Bronchial epithelial cell (primary cell): ENCODE measurements around the gene PACS1. TPM values are rescaled to one million over a fixed set of nuclear protein-coding genes. Genes with fewer than 3 reads are reported as not detected.
"Not testable (repeated sequence)": the region's sequence is repeated elsewhere in the genome, so short reads cannot be mapped to it uniquely, and the experiment has no call there.

Source experiments
- DNase-seq: peaks from one replicate; pipeline ENCODE4 v3.0.0-alpha.2; 2010; ENCODE audit warnings: low read depth
- FAIRE-seq: peaks from 2 replicates; lab custom pipeline; 2011; peaks lifted over from hg19 to GRCh38; lab: Jason Lieb, UNC
- H3K27me3 ChIP-seq: 2 replicates; pipeline ENCODE4 v1.5.1; 2011; ENCODE audit warnings: low read length; ENCODE audit not compliant: control insufficient read depth, insufficient read depth
- H3K36me3 ChIP-seq: 2 replicates; pipeline ENCODE4 v1.5.1; 2011; ENCODE audit warnings: low read length; ENCODE audit not compliant: control insufficient read depth, insufficient read depth
- H3K4me3 ChIP-seq: 2 replicates; pipeline ENCODE4 v1.5.1; 2011; ENCODE audit warnings: mild to moderate bottlenecking, low read depth, low read length, control low read depth
- total RNA-seq: library from RNA; depleted of rRNA; stranded (reverse); fragments of >200 nt; gene quantifications from 2 replicates; pipeline ENCODE4 v1.2.1, GENCODE V29; 2014
- TF ChIP-seq, protein P1 (sequence below): IDR thresholded peaks from 2 replicates; pipeline ENCODE4 v1.5.1; 2011; ENCODE audit warnings: mild to moderate bottlenecking, moderate library complexity, low read length, control low read depth, inconsistent platforms; ENCODE audit not compliant: insufficient read depth, severe bottlenecking

The PACS1 gene
- total RNA-seq, 1 donor from 2014 or later = 6.8 TPM

DNA sequence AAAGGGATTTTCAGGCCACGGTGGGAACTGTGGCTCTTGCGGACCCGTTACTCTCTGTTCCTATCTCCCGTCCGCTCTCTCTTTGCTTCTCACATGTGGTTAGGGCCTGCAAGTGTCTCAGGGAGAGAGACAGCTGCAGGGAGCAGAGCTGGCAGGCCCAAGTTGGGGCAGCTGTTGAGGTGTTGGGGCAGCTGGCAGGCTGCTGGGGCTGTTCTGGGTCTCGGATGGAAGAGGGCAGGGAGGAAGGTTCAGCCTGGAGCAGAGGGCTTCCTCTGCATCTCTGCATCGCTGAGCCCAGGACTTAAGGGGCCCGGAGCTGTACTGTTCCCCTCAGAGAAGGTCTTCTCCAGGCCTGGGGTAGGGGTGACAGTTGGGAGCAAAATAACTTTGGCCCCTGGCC is 205.3 kb downstream of the PACS1 start:
- Histone ChIP-seq H3K27me3 (no peaks in the 10 kb centered on the region), H3K36me3 (peaks cover 22% of the 10 kb centered on the region), H3K4me3 (no peak overlapping the region)
- no peak for DNase-seq
- TF ChIP-seq, protein P1, sequence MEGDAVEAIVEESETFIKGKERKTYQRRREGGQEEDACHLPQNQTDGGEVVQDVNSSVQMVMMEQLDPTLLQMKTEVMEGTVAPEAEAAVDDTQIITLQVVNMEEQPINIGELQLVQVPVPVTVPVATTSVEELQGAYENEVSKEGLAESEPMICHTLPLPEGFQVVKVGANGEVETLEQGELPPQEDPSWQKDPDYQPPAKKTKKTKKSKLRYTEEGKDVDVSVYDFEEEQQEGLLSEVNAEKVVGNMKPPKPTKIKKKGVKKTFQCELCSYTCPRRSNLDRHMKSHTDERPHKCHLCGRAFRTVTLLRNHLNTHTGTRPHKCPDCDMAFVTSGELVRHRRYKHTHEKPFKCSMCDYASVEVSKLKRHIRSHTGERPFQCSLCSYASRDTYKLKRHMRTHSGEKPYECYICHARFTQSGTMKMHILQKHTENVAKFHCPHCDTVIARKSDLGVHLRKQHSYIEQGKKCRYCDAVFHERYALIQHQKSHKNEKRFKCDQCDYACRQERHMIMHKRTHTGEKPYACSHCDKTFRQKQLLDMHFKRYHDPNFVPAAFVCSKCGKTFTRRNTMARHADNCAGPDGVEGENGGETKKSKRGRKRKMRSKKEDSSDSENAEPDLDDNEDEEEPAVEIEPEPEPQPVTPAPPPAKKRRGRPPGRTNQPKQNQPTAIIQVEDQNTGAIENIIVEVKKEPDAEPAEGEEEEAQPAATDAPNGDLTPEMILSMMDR = no peak
- no peak for FAIRE-seq

DNA sequence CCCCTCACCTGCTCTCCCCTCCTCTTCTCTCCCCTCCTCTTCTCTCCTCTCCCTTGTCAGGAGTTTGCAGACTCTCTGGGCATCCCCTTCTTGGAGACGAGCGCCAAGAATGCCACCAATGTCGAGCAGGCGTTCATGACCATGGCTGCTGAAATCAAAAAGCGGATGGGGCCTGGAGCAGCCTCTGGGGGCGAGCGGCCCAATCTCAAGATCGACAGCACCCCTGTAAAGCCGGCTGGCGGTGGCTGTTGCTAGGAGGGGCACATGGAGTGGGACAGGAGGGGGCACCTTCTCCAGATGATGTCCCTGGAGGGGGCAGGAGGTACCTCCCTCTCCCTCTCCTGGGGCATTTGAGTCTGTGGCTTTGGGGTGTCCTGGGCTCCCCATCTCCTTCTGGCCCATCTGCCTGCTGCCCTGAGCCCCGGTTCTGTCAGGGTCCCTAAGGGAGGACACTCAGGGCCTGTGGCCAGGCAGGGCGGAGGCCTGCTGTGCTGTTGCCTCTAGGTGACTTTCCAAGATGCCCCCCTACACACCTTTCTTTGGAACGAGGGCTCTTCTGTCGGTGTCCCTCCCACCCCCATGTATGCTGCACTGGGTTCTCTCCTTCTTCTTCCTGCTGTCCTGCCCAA is 206.0 kb downstream of the PACS1 start:
- H3K4me3 ChIP-seq = no peak overlapping the region
- DNase-seq (no peak), FAIRE-seq (no peak)
- peaks cover 21% of the 10 kb centered on the region for H3K36me3 ChIP-seq
- H3K27me3 ChIP-seq = no peaks in the 10 kb centered on the region
- TF ChIP-seq, protein P1 = no peak

DNA sequence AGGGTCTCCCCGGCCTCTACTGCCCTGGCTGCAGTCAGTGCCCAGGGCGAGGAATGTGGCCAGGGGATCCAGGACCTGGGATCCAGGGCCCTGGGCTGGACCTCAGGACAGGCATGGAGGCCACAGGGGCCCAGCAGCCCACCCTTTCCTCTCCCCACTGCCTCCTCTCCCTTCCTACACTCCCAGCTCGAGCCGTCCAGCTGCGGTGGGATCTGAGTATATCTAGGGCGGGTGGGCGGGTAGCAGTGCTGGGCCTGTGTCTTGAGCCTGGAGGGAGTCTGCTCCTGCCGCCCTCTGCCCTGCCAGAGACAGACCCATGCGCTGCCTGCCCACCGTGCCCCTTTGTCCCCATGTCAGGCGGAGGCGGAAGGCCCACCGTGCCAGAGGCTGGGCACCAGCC is 206.5 kb downstream of the PACS1 start:
- not testable (repeated sequence) for H3K27me3 ChIP-seq, FAIRE-seq, DNase-seq, H3K4me3 ChIP-seq
- peaks cover 21% of the 10 kb centered on the region for H3K36me3 ChIP-seq

DNA sequence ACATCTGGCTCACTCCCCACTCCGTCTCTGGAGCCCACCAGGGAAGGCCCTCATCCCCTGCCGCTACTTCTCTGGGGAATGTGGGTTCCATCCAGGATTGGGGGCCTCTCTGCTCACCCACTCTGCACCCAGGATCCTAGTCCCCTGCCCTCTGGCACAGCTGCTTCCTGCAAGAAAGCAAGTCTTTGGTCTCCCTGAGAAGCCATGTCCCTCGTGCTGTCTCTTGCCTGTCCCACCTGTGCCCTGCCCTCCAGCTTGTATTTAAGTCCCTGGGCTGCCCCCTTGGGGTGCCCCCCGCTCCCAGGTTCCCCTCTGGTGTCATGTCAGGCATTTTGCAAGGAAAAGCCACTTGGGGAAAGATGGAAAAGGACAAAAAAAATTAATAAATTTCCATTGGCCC is 207.0 kb downstream of the PACS1 start:
- H3K27me3 ChIP-seq, FAIRE-seq, H3K4me3 ChIP-seq, DNase-seq: not testable (repeated sequence)
- H3K36me3 ChIP-seq = peaks cover 18% of the 10 kb centered on the region

DNA sequence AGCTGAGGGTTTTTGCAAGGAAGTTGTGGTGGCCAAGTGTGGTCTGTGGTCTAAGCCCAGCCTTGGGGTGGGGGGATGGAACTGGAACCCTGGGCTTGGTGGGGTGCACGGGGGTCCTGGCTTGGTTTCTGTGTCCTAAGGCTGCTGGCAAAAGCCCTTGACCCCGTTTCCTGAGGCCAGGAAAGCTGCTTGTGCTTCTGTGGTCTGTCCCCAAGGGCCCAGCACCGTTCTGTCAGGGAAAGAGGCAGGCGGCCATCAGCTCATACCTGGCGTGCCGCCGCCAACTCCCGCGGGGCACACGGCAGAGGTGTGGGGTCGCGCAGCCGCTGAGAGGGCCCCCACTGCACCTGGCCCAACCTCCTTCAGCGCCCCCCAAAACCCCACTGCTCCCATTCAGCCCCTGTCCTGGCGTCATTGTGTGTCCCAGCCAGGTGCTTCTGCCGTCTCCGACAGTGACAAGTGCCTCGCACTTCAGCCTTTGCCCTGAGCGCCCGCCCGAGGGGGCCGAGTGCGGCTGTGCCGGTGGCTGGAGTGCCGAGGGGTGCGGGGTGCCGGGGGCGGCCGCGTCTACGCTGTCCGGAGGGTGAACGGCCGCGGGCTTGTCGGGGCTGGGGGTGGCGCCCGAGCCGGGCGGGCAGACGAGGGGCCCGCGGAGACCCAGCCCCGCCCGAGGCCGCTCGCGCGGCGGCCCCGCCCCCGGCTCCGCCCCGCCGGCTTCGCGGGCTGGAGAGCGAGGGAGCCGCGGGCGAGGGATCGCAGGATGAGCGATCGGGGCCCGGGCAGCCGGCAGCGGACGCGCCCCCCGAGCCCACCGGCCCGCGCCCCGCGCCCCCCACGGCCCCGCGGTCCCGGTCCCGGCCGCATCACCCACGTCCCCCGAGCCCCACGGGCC is 207.6 kb downstream of the PACS1 start, which contains the start of gene CNIH2:
Gene CNIH2 (plus strand): TSS at position 705 of the 892 bp plus-strand sequence. CDS start 282 bp downstream, outside the sequence.
- peak within 1 kb of the TSS; percentile 11 for H3K4me3 ChIP-seq

DNA sequence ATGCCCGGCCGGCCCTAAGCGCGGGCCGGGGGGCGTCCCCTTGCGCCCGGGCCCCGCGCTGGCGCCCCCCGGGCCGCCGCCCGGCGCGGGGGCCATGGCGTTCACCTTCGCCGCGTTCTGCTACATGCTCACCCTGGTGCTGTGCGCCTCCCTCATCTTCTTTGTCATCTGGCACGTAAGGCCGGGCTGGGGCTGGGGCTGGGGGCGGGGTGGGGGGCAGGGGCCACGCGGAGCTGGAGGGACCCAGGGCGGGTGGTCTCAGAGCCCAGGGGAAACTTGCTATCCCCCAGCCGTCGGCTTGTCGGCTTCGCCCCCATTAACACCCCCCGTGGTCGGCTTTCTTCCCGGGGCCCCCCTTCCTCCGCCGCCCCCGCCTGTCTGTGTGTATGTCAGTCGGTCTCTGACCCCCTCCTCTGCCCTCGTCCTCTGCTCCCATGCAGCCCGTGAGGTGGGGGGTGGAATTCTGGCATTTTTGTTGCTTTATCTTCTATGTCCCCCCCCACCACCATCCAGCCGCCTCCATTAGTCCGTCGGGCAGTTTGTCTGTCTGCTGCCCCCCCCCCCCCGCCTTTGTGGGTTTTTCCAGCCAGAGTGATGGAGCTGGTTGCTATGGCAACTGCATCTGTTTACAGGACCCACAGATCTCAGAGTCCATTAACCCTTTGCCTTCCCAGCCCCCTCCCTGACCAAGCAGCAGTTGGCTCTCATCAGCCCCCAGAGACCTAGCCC is 208.5 kb downstream of the PACS1 start:
- DNase-seq (no peak), FAIRE-seq (no peak)
- H3K4me3 ChIP-seq = no peak overlapping the region
- H3K36me3 ChIP-seq = peaks cover 7% of the 10 kb centered on the region
- H3K27me3 ChIP-seq = no peaks in the 10 kb centered on the region
- TF ChIP-seq, protein P1 = no peak

More for the DNA sequence above, 207.6 kb downstream of the PACS1 start, which contains the start of gene CNIH2:
- TF ChIP-seq, protein P1 = no peak
- FAIRE-seq (no peak), DNase-seq (no peak)
- H3K36me3 ChIP-seq = peaks cover 13% of the 10 kb centered on the region
- H3K27me3 ChIP-seq = no peaks in the 10 kb centered on the region
